ENCODE data around the gene SH2B3.
A peak's percentile ranks its signal among the peaks of the same experiment; 100 is the strongest.

Gene SH2B3

DNA sequence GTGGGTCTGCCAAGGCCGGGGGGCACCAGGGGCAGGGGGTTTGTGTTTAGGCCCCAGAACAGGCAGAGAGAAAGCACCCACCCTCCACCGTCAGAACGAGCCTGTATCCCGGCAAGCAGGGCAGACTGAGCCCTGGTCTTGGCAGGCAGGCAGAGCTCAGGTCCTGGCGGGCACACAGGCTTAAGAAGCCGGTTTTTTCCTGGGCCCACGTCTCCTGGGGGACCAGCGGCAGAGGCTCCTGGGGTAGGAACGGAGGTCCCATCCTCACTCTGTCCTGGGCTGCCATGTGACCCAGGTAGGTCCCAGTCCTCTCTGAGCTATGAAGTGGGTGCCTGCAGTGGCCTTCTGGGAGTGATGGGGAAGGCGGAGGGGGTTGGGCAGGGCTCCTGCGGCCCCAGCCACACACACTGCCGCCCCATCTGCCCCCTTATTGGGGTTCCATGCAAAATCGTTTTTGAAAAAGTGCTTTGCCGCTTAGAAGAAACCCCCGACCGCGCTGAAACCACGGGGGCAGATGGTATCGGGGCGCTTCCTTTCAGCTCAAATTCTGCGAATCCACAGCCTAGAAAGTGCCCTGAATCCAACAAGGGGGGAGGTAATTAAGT, 24.2 kb downstream of the SH2B3 start:
- no peak for DNase-seq

DNA sequence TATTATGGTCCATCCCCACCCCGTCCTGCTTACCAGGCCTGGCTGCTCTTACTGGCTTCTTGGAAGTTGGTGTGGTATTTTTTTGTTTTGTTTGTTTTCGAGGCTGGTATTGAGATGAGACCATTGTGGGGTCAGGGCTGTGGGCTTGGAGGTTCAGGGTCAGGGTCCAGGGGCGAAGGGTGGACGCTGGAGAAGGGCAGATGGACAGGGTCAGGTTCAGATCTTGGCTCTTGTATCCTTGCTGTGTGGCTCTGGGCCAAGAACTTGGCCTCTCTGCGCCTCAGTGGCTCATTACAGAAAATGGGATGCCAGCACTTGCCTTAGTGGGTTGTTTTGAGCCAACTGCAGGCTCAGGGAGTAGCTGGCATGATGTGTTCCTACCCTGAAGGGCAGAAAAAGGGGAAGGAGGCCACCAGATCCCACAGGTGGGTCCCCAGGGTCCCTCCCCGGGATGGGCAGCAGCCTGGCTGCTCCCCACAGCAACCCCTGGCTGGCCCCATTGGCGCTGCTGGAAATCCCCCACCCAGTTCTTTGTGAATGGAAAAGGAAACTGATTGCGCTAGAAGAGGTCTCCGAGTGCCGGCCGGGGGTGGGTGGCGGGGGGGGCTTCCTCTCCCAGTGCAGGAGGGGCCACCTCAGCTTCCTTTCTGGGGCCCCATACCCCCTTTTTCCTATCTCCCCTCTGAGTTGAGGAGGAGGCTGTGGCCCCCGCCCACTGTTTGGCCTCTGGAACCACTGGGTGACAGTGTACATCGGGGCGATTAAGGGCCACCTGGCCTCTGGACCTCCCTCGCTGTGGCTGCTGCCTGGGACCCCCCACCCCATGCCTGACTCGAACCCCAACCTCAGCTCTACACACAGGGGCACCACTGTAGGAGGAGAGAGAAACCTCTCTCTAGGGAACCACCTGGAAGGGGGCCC, 25.0 kb downstream of the SH2B3 start:
- DNase-seq = peak in 1 of 2 donors; percentile 33

DNA sequence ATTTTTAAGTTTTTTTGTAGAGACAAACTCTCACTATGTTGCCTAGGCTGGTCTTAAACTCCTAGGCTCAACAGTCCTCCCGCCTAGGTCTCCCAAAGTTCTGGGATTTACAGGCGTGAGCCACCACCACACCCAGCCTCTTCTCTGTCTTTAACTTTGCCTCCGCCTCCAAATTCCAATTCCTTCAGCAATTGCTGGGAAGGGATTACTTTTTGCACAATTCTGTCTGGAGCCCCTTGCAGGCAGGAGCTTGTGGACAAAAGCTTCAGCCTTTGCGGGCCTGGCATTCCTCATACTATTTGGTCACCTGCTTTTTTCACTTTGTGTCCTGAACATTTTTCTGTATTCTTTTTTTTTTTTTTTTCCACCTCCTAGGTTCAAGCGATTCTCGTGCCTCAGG, 26.0 kb downstream of the SH2B3 start:
- DNase-seq = no peak

DNA sequence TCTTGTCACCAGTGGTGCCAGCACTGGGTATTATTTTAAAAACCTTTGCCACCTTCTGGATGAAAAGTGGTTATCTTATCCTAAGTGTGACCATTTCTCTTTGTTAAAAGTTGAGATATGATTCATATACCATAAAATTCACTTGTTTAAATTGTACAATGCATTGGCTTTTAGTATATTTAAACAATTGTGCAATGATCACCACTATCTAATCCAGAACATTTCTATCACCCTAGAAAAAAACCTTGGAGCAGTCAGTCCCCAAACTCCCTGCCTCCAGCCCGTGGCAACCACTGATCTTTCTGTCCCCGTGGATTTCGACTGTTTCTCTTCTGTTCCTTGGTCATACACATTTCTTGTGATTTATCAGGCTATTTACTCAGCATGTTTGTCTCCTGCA, 28.3 kb downstream of the SH2B3 start:
- DNase-seq = no peak

DNA sequence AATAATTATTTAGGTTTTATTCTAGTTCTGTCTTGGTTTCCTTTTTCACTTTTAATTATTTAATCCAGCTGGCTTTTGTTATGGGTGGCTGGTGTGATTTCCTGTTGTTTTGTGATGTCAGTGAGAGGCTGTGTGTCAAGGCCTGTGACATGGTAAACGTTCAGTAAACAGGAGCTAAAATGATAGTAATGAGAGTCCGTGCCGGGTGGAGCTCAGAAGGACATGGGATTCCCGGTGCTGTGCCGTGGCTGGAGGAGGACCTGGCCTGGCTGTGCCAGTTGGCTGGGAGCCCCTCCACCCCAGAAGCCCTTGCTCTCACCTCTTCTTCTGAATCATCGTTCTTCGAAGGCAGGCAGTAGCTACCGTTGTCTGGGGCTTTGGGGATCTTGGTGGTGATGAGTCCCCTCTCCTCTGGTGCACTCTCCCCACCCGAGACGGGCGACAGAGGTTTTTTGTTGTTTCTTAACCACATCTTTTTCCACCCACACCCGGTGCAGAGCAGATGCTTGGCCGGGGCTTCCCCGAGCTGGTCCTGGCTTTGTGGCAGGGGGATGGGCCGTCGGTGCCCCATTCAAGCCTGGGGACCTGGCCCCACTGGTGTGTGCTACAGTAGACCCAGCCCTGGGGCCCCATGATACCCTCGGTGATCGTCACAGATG, 29.1 kb downstream of the SH2B3 start:
- DNase-seq = peak in 1 of 2 donors; percentile 78

DNA sequence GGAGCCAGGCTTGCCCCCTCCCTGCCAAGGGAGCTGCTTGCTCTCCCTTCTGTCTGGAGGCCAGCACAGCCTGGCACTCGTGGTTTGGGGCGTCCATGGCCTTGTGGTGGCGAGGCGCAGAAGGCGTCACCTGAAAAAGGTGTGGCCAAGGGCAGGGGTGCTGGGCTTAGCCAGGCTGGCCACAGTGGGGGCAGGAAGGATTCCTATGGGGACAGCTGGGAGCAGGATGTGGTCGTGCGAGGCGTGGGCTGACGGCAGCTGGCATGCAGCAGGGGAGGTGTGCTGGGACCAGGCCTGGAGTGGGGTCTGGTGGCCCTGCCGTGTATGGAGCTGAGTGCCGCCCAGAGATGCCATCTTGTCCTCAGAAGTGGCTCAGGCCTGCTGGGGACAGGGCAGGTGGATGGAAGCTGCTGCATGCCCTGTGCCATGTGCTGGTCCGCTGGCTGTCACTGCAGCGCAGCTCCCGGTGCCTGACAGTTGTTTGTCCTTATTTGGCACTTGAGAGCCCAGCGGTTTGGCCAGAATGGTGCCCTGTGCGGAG, 30.0 kb downstream of the SH2B3 start:
- no peak for DNase-seq

DNA sequence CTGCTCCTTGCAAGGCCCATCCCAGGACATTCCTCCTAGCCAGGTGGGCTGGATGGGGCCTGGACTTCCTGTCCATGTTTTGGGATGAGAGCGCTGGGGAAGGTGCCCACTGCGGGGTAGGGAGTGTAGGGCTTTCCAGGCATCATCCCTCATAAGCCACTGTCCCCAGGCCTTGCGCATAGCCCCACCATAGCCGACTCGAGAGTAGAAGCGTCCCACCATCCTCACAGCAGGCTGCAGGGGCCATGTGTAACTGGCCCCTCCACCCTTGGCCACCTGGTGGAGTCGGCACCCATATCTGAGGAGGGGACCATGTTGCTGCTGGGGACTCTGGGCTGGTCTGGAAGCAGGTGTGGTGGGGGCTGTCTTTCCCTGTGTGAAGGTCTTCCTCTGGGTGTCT, 30.5 kb downstream of the SH2B3 start:
- DNase-seq = no peak

DNA sequence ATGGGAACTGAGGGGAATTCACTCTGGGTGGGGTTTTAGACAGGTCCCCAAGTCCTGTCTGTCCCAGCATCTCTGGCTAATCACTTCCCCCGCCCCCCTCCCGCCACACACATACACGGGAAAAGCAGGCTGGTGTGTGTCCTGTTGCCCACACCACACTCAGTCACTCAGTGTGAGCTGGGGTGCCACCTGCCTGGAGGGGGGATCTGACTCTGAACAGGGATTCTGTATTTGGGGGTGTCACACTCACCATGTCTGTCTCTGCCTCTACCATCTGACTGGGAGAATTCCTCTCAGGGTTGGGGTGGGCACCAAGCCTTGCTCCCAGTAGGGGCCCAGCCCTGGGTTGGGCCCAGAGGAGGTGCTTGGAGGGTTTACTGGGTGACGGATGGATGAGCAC, 31.1 kb downstream of the SH2B3 start:
- no peak for DNase-seq

DNA sequence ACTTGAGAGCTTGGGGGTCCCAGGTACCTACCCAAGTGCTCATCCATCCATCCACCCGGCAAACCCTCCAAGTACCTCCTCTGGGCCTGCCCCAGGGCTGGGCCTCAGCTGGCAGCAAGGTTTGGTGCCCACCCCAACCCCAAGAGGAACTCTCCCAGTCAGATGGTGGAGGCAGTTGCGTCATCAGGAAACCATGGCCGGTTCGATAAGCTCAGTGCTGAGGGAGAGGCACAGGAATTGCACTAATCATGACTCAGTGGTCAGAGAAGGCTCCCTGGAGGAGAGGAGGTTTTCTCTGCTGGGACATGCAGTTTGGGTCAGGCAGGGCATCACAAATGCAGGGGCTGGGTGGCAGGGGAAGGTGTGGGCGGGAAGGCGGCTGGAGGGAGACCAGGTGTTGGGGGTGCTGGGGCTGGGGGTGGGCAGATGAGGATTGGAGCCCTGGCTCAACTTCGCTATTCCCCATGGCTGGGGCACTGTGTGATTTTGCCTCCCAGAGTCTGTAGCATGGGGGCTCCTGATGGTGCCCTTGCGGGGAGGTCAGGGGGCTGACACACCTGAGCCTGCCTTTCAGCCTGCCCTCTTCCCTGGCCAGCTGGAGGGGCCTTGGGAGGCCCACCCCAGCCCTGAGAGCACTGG, 32.2 kb downstream of the SH2B3 start:
- DNase-seq = peak in 1 of 2 donors; percentile 43

DNA sequence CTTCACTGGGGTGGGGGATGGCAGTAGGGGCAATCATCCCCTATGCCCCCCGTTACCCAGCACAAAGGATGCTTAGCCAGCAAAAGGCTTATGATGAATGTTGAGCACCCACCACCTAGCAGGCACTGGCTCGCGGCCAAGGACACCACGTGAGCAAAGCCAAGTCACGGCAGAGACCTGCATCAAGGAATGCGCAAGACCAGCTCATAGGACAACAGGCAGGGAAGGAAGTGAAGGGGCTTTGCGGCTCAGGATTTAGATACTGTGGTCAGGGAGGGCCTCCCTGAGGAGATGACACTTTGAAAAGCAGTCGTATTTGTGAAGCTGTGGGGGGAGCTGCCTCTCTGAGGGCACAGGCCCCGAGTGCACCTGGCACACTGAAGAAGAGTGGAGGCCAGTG, 32.8 kb downstream of the SH2B3 start:
- DNase-seq = peak; percentile 26 to 65

DNA sequence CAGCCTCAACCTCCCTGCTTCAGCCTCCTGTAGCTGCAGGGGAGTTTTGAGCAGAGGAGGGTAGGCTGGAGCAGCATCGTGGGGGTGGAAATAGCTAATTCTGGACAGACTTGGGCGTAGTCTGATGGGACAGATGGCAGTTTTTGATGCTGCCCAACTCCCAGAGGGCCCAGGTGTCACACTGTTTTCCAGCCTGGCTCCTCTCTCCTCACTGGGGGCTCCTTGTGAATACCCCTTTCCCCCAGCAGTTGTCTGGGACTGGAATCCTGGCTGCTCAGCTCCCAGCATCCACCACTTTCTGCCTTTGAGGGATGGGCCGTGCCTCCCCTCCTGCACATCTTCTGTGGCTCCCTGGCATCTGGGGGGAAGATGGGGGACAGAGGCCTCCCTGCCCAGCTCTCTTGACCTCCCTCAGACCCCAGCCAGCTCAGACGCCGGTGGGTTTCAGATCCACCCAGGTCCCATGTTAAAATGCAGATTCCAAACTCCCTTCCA, 34.0 kb downstream of the SH2B3 start:
- DNase-seq = no peak

DNA sequence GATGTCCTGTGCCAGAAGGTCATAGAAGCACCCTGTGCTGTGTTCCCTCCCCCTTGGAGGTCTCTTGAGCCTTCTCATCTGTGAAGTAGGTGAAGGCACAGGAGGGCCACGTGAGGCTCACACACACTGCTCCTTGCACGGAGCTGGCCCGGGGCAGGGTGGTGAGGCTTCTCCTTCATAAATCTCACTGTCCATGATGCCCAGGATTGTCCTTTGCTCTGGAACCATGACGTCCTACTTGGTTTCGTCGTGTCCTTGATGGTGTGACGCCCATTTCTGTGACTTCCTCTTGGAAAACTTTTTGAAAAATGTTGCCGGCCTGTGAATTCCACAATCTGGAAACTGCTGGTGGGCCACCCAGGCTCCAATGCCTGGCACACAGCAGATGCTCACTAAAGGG, 34.4 kb downstream of the SH2B3 start:
- DNase-seq = no peak

DNA sequence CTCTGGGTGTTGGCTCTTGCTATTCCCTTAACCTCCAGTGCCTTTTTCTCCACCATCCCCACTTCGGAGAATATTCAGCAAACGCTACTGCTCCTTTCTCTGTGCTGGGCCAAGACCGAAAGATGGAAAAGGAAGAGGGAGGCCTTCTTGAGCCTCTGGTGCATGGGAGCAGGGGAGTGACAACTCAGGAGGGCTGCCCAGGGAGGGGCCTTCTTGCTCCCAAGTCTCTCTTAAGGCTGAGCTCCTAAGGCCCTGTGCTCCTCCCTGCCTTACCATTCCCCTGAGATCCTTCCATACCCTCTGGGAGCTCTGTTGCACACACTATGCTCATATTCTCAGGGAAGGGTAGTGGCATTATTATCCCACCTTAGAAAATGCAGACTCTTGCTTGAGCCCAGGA, 34.9 kb downstream of the SH2B3 start:
- no peak for DNase-seq

DNA sequence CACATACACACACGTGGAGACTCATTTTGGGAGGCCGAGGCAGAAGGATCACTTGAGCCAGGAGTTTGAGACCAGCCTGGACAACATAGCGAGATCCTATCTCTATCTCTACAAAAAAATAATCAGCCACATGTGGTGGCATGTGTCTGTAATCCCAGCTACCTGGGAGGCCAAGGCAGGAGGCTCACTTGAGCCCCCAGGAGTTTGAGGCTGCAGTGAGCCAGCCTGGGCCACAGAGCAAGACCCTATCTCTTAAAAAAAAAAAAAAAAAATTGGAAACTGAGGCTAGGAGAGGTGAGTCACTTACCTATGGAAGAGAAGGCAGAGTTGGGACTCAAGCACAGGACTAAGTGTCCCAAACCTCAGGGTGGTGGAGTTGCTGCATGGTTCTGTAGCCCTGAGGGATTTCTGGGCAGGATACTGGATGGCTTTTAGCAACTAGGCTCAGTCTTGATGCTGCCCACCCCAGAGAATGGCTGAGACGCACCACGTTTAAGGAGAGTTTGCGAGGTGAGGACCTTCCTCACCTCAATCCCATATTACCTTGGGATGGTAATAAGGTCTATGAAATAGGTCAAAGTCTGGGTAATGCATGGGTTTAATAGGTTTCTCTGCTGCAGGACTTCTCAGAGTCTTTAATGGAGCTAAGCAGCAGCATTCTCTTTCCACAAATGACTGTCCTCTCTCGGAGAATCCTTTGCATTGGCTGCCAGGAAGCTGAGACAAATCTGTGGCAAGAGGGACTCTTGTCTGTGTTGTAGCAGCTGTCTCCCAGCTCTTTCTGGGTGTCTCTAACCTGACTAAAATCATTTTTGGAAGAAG, 35.6 kb downstream of the SH2B3 start:
- DNase-seq = no peak

DNA sequence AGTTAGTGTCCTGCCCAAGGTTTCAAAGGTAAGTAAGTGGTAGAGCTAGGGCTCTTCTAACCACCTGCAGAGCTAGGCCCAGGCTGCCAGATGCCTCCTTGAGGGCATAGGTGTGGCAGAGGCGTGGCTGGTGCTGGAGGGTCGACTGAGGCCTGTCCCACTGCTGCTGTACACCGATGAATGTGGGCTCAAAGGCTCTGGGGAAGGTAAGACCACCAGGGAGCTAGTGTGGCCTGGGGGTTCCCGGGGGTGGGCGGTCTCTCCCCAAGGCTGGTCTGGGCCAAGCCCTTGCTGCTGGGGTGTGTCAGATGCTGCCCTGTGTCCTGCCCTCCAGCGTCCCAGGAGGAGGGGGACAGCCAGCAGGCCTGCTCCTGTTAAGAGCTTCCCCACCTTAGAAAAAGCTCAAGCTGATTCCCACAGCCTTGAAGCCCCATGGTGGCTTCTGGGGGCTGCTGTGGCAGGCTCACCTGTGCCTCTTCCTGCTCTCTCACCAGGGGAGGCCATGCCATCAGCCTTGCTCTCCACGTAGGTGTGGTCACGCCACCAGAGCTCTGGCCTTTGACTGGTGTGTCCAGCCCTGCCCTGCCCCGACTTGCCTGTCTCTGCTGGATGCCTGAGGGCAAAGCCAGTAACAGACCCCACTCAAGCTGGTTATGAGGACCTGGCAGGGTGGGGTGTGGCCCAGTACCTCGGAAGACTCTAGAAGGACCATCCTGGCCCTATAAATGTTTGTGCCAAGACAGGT, 36.8 kb downstream of the SH2B3 start:
- no peak for DNase-seq

DNA sequence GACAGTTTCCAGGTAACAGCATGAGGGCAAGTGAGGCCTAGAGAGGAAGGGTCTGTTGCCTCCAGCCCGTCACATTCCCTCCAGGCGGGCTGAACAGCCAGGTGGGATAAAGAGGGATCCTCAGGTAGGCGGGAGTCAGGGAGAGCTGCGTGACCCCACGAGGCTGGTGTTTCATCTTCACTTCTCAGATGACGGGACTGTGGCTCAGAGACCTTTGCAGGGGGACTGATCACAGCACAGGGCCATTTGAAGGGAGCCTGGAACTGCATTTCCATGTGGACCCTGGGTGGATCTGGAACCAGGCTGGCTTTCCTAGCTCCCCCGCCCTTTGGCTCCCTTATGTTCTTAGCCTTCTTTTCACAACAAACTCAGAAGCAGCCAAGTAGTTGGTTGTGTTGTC, 37.4 kb downstream of the SH2B3 start:
- no peak for DNase-seq

DNA sequence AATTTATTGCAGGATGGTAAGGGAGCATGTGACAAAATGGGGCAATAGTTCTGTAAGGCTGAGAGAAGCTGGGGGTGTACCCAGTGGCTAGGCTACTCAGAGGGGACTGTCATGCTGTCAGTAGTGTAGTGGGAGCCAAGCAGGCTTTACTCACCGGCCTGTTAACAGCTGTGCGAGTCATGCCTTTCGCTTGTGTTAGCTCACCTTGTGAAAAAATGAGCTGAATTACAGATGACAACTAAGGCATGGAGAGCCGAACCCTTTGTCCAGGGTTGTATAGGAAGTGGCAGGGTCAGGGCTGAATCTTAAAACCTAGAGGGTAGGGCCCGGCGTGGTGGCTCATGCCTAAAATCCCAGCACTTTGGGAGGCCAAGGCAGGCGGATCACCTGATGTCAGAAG, 37.9 kb downstream of the SH2B3 start:
- no peak for DNase-seq

DNA sequence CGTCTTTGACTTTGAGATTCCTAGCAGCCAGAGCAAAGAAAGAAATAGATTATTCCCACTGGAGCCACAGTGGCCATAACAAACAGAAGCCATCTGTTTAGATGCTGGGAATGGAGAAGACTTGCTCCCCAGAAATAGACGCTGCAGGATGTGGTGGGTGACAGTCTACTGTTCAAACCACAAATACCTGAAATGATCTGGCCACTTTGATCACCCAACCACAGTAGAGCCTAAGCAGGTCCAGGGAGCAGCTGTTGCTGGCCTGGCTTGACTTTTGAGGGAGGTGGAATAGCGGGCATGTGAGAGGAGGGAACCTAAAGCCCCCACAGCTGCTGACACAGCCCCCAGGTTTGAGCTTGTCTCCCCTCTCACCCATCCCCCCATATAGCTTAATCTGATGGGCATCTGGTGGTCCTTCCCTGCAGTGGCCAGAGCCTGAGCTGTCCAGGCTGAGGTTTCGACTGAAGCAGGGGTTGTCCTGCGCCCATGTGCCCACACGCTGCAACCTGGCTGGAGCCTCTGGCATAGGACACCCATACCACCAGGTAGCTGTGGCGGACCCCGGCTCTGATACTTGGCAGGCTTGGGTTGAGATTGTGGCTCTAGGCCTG, 38.7 kb downstream of the SH2B3 start:
- DNase-seq = no peak

DNA sequence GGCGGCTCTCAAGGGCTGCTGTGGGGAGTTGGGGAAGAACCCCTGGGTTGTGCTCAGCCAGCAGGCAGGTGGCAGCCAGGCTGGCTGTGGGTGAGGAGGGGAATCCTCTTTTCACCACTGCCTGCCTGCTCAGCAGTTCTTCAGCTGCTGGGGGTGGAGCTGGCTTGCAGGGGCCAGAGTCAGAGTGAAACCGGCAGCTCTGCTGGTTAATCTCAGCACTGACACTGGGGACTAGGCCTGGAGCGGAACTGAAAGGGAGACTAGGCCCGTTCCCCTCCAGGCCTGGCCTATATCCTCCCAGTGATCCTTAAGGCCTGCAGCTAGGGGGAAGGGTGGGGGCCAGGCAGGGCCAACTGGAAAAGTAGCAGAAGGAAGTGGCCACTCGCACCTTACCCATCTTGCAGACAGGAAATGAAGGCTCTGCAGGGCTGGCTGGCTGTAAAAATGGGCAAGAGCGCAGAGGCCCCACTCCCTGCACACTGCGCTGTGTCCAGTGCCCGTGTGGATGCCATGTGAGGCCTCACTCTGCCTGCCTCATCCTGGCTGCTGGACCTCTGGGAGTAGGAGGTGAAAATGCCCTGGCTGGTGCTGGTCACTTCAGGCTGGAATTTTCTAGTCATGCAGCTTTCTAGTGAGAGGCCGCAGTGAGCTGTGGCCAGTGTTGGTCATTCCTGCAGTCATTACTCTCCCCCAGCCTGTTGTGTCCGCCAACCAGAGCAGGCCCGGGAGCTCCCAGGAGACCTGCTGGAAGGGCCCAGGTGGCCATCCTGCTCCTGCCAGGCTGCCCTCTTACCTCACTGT, 39.4 kb downstream of the SH2B3 start:
- DNase-seq = peak; percentile 38 to 67

All from bone marrow (tissue), 2 donors.